ENCODE results near the gene CAPN7.

Gene CAPN7

GRCh38 chr3:15301761-15302160, 95.7 kb downstream of the CAPN7 start:
- no peak for DNase-seq

Measured in CD4-positive, alpha-beta T cell treated with Interleukin-15 for 1 hour (primary cell).